NCI-H524 (cell line): ENCODE results near the gene SPEF1.
A peak's percentile ranks its signal among the peaks of the same experiment; 100 is the strongest.
"Not testable (repeated sequence)": the region's sequence is repeated elsewhere in the genome, so short reads cannot be mapped to it uniquely, and the experiment has no call there.

Source experiments
- DNase-seq, 2 experiments: peaks; one replicate each; lab custom pipeline; 2025; lab: John Stamatoyannopoulos, UW

The SPEF1 gene

DNA sequence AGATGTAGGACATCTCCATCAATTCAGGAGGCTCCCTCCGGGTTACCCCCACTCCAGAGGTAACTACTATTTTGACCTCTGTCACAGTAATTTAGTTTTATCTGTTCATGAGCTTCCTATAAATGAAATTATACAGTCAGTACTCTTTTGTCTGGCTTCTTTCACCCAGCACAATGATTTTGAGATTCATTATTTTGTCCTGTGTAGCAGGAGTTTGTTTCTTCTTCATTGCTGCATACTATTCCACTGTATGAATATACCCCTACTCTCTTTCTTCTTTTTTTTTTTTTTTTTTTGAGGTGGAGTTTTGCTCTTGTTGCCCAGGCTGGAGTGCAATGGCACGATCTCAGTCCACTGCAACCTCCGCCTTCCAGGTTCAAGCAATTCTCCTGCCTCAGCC, 27.3 kb upstream of the SPEF1 start:
- no peak for DNase-seq

DNA sequence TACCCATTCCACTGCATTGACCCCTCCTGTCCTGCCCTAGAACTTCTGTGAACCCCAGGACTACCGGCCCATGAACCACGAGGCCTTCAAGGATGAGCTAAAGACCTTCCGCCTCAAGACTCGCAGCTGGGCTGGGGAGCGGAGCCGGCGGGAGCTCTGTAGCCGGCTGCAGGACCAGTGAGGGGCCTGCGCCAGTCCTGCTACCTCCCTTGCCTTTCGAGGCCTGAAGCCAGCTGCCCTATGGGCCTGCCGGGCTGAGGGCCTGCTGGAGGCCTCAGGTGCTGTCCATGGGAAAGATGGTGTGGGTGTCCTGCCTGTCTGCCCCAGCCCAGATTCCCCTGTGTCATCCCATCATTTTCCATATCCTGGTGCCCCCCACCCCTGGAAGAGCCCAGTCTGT, 23.5 kb upstream of the SPEF1 start:
- DNase-seq = no peak

DNA sequence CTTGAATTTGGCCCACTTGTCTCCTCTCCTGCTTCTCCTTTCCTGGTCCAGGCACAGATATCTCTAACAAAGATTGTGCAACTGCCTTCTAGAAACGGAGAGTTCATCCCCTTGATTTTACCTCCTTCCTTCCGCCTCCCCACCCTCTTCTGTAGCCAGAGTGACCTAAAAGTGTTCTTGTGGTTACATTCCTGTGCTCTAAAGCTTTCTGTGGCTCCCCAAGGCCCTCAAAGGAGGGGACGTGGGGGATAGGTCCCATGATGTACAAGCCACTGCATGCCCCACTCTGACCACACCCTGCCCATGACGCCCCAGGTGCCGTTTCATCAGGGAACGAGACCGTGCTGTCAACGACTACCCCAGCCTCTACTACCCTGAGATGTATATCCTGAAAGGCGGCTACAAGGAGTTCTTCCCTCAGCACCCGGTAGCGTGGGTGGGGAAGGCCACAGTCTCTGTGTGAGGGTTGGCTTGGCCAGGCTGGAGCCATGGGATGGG, 23.1 kb upstream of the SPEF1 start:
- DNase-seq = no peak

DNA sequence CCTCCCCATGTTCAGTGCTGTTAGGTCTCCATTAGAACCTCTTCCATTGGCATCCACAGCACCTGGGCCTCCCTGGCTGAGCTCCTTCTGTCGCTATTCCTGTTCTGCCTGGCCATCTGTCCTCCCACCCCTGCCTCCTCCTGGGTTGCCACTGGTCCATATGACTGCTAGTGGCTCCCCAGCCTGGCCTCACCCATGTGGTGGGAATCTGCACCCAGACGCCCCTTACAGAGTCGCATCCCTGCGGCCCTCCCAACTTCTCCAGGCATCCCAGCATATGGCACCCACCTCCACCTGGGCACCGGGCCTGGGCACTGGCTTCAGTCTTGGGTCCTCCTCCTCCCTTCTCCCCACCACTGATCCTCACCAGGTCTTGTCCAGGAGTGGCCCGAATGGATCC, 22.6 kb upstream of the SPEF1 start:
- DNase-seq = peak in 1 of 2 experiments; percentile 29

DNA sequence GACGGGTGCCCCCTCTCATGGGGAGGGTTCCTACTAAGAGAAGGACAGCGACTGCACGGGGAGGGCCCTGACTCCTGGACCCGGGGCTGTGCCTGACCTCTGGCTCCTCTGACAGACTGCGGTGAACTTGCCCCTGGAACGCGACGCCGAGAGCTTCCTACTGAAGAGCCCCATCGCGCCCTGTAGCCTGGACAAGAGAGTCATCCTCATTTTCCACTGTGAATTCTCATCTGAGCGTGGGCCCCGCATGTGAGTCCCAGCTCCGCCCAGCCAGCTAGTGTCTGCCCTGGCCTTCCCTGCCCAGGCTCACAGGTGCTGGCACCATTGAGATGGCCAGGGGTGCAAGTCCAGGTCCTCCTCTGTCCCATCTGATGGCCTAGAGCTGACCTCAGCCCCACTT, 22.0 kb upstream of the SPEF1 start:
- no peak for DNase-seq

DNA sequence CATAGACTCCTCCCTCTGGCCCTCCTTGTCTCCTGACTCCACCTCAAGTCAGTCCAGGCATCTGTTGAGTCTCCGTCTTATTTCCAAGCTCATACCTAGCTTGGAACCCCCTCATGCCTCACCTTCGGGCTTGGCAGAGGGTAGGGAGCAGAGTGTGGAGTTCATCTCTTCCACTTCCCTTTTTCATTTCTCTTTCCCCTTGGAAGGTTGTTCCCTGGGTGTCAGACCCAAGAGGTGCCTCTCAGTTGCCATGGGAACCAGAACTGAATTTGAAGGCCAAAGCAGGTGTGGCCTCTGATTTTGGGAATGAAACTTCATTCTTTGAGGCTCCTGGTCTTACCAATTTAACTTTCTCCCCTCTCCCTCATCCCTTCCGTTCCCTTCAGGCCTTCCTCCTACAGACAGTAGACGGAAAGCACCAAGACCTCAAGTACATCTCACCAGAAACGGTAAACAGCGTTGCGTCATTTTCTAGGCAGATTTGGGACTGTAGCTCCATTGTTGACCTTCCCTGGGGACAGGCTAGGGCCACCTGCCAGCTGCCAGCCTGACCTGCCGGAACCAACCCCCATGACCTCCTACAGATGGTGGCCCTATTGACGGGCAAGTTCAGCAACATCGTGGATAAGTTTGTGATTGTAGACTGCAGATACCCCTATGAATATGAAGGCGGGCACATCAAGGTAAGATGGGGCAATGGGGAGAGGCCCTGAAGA, 21.4 kb upstream of the SPEF1 start:
- no peak for DNase-seq

DNA sequence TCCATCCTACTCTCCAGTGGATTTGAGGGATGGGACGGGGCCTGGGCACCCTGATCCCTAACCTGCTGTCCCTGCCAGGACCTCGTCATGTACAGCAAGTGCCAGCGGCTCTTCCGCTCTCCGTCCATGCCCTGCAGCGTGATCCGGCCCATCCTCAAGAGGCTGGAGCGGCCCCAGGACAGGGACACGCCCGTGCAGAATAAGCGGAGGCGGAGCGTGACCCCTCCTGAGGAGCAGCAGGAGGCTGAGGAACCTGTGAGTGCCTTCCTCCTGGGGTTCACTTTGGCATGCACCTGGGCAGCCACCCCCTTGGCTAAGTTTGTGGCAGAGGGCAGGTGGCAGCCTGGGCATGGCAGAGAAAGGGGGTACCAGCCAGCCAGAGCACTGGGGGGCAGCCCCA, 20.6 kb upstream of the SPEF1 start:
- no peak for DNase-seq

DNA sequence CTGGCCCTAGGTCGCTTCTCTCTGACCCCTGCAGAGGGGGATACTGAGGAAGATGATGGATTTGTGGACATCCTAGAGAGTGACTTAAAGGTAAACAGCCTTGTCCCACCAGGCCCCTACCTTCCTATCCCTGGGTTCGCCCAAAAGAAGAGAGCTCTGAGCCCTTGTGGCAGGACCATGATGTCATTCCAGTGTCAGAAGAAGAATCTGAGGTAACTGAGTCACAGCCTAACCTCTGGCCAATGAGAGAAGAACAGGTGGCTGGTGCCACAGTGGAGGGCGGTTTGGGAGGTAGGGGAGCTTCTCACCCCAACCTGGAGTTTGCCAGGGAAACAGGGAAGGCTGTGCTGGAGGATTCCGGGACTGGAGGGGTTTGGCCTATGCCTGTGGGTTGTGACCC, 20.1 kb upstream of the SPEF1 start:
- DNase-seq = no peak

DNA sequence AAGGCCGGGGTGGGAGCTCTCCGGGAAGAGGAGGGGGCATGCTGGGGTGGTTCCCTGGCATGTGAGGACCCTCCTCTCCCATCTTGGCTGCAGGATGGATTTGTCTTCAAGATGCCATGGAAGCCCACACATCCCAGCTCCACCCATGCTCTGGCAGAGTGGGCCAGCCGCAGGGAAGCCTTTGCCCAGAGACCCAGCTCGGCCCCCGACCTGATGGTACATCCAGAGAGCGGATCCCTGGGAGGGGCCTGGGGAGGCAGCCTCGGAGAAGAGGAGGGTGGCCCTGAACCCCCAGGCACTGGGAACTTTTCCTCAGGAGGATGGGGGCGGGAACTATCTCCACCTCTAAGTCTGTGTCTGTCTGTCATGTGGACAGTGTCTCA, 19.6 kb upstream of the SPEF1 start:
- DNase-seq = no peak

DNA sequence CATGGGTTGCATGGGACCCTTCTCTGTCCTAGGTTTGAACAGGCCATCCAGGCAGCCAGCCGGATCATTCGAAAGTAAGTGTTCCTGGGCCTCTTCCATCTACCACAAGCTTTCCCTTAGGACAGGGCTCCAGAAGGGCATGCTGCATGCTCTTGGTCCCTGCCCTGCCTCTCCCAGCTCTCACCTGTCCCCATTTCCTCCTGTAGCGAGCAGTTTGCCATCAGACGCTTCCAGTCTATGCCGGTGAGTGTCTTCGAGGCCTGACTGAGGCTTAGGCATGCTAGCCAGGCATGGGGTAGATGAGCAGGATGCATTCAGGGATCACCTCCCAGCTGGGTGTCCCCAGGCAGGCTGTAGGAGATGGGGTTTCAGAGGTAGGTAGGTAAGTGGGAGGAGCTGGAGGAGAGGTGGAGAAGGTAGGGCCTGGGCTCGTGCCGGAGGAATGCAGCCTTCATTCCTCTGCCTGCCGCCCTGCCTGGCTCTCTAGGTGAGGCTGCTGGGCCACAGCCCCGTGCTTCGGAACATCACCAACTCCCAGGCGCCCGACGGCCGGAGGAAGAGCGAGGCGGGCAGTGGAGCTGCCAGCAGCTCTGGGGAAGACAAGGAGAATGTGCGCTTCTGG, 19.1 kb upstream of the SPEF1 start:
- no peak for DNase-seq

DNA sequence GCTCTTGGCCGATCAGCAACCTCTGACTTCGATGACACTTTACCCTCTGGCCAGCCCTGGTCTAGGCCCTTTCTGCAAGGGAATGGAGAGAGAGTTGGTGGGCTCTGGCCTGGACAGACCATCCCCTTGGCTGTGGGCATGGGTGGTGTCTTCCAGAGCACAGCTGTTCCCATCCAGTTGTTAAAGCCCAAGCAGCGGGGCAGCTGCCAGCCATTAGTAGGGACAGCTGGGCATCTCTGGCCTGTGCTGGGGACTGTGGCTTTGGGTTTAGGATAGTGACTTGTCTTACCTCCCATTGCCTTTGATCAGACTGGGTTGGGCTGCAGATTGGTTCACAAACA, 17.6 kb upstream of the SPEF1 start:
- no peak for DNase-seq

DNA sequence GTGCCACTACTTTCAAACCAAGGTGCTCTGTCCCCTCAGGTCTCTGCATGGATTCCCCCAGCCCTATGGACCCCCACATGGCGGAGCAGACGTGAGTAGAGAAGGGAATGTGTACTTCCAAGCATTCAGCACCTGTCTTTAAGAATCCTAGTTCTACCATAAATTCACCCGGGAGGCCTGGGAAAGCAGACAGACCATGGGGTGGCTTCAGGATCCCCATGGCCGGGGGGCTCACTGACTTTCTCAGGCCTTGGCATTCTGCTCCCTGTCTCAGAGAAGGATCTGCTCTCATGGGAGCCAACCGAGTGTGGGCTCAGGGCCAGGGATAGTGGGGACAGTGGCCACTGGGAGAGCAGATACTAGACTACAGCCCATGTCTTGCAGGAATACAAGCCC, 17.1 kb upstream of the SPEF1 start:
- no peak for DNase-seq

DNA sequence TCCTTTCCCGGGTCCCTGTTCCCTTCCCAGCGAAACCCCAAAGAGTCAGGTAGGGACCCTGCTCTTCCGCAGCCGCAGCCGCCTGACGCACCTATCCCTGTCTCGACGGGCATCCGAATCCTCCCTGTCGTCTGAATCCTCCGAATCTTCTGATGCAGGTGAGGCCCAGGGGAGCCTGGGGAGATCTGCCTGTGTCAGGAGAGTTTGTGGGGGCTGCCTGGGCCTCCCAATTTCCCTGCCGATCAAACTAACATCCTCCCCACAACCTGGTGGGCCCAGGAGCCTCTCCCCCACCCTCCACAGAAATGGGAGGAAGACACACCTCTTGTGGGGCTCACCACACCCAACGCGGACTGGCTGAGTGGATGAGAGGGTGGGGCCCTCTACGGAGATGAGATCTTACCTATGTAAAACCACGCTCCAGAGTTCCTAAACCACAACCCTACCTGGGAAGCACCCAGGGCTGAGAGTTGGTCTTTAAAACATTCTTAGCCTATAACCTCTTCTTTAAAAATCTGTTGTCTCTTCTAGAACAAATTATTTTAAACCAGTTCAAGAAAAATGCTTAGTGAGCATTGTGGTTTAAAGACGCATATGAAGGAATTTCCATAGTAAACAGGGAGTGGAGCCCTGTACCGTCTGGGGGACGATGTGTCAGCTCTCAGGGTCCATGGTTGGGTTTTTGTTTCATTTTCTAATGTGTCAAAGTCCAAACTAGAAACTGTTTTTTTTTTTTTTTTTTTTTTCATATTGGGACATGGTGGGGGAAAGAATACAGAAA, 16.5 kb upstream of the SPEF1 start:
- DNase-seq = no peak

DNA sequence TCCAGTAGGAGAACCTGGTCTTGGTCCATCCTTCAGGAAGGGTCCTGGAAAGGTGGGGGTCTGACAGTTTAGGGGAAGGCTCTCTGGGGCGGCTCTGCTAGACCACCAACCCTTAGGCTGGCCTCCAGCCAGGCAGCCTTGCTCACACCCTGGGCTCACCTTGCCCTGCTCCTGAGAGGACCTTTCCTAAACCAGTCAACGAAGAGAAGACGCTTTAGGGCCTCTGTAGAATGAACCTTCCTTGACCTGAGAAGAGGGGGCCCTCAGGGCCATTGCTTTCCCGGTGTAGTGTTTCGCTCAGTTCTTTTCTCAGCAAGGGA, 15.9 kb upstream of the SPEF1 start:
- no peak for DNase-seq

DNA sequence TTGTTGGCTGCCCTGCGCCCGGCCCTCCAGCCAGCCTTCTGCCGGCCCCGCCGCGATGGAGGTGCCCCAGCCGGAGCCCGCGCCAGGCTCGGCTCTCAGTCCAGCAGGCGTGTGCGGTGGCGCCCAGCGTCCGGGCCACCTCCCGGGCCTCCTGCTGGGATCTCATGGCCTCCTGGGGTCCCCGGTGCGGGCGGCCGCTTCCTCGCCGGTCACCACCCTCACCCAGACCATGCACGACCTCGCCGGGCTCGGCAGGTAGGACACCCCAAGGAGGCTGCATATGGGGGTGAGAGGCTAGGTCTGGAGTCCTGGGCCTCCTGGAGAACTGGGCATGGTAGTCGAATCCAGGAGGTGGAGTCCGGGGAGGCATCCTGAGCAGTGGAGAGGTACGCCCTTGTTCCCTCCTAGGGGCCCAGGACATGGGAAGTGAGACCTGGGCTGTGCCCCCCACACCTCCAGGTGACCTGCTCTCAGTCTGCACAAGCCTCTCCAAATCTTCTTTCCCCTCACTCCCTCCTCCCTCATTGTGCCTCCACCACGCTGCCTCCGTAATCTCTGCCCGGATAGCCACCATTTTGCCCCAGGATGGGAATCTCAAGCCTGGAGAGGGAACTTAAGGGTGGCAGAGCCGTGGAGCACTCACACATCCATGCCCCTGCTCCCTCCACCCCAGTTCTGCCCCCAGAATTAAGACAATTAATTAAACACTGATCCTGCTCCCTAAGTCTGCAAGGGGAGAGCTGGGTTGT, 15.4 kb upstream of the SPEF1 start:
- no peak for DNase-seq

DNA sequence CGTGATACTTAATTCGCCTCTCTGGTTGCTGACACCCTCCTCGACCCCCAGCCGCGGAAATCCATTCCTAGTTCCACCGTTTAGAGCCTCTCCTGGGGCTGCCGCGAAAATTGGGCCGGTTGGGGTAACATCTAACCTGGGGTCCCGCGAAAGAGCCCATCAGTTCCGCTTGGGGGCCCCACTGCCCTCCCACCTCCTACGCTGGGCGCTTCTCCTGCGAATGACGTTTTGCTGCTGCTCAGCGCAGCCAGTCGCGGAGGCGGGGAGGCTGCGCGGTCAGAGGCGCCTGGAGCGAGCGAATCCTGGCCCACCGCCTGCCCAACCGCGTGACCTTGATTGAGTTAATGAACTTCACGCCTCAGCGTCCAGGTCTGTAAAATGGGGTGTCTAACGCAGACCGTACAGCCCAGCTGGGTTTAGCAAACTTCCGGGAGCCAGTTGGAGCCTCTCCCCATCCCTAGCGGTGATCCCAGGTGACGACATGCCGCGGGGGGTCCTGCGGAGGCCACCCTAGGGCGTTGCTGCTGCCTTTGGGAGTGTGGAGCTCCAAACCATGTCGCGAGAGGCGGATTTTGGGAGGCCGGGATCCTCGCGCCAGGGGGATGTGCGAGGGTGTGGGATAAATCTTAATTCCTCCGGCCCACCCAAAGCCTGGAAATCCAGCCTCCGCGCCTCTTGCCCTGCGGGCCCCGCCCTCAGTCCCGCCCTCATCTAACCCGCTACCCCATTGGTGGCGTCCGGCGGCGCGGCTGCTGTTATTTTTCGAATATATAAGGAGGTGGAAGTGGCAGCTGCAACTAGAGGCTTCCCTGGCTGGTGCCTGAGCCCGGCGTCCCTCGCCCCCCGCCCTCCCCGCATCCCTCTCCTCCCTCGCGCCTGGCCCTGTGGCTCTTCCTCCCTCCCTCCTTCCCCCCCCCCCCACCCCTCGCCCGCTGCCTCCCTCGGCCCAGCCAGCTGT, 14.5 kb upstream of the SPEF1 start, which contains the start of gene CDC25B:
Gene CDC25B, plus strand, starts transcription at position 800 of the 958 bp plus-strand sequence. CDS start 222 bp downstream, outside the sequence.
- peak; percentile 89 to 97 for DNase-seq

DNA sequence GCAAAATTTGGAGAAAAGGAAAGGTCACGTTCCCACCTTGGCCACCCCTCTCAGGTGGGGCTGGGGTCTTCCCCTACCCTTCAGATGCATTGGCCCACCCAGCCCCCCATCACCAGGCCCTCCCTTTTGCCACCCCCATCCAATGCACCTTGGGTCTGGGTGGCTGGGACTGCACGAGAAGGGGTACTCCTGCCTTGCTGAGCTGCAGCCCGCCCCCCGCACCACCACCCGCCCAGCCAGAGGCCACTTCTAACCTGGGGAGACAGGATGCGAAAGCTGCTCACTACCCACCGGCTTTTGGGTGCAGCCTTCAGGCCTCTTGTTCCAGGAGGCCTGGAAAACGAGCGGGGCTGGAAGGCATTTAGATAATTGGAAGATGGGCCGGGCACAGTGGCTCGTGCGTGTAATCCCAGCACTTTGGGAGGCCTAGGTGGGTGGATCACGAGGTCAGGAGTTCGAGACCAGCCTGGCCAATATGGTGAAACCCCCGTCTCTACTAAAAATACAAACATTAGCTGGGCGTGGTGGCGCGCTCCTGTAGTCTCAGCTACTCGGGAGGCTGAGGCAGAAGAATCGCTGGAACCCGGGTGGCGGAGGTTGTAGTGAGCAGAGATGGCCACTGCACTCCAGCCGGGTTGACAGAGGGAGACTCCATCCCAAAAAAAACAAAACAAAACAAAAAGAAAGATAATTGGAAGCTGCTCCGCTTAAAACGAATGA, 13.6 kb upstream of the SPEF1 start:
- DNase-seq = no peak

DNA sequence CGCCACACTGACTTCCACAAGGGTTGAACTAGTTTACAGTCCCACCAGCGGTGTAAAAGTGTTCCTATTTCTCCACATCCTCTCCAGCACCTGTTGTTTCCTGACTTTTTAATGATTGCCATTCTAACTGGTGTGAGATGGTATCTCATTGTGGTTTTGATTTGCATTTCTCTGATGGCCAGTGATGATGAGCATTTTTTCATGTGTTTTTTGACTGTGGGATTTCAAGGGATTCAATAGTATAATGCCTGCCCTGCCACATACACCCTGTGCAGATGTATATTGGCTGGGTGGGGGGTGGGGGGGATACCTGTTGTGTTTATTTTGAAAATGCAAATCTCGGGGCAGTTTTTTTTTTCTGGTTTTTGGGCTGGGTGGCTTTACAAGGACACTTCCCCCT, 12.9 kb upstream of the SPEF1 start:
- not testable (repeated sequence) for DNase-seq

DNA sequence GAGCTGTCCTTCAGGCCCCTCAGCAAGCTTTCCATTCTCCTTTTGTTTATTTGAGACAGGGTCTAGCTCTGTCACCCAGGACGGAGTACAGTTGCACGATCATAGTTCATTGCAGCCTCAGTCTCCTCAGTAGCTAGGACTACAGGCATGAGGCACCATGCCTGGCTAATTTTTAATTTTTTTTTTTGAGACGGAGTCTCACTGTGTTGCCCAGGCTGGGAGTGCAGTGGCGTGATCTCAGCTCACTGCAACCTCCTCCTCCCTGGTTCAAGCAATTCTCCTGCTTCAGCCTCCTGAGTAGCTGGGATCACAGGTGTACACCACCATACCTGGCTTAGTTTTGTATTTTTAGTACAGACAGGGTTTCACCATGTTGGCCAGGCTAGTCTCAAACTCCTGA, 8.0 kb upstream of the SPEF1 start:
- DNase-seq = not testable (repeated sequence)

DNA sequence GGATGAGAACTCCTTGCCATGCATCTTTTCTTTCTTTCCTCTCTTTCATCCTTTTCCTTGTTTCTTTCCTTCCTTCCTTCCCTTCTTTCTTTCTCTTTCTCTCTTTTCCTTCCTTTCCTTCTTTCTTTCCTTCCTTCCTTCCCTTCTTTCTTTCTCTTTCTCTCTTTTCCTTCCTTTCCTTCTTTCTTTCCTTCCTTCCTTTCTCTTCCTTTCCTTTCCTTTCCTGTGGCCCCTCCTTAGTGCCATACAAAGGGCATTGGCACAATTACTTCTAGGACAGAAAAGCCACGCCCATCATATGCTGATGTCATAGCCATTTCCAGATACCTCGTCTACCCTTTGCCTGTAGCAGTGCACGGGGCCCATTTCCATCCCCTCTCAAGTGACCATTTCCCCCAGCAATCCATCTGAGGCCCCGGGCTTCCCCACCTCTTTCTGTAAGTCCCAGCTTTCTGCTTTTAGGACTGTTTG, 7.5 kb upstream of the SPEF1 start:
- no peak for DNase-seq
